HepG2 (cell line): Measurements from ENCODE around the gene ADCY7. TPM values are rescaled to one million over a fixed set of nuclear protein-coding genes. Genes with fewer than 3 reads are reported as not detected.

Experiments
- ATAC-seq: fragments of 200-7000 bp; cut with Tn5 transposase; 3 replicates; pipeline ENCODE4 v1.9.1; 2020; ENCODE audit warnings: mild to moderate bottlenecking, moderate library complexity
- BruUV-seq: library from RNA; stranded (reverse); fragments of 400-500 nt; replicated peaks from 2 replicates; lab custom pipeline; 2021; lab: Mats Ljungman, UMichigan
- CTCF ChIA-PET: fragments of 300-600 bp; formaldehyde crosslinking; extraction: SDS; loops from one replicate; lab custom pipeline; 2021; ENCODE audit warnings: low total read pairs, inconsistent platforms, low intra/inter-chr PET ratio; lab: Yijun Ruan, JAX
- POLR2A ChIA-PET: fragments of 350-600 bp; sonication (Branson Sonifier 250); formaldehyde crosslinking; loops from one replicate; lab custom pipeline; 2020; ENCODE audit warnings: antibody characterized with exemption, inconsistent platforms; lab: Yijun Ruan, JAX
- DNase-seq: peaks from one replicate; pipeline ENCODE4 v3.0.0-alpha.2; 2015; ENCODE audit warnings: low spot score
- FAIRE-seq: peaks from 3 replicates; lab custom pipeline; 2011; peaks lifted over from hg19 to GRCh38; lab: Jason Lieb, UNC
- H2AFZ ChIP-seq: one replicate; pipeline ENCODE4 v1.6.1; 2011; ENCODE audit warnings: low read length, inconsistent platforms
- H3K27ac ChIP-seq: fragments of 300-600 bp; 3 replicates; pipeline ENCODE4 v1.8.0; 2011; ENCODE audit warnings: mixed run types, mild to moderate bottlenecking, mixed read lengths, low read length, inconsistent platforms; ENCODE audit not compliant: insufficient read depth; ENCODE audit errors: extremely low read length
- H3K27me3 ChIP-seq, 2 experiments: fragments of 200-600 bp in 1 of 2; 2 replicates in 1 of 2; 3 replicates in 1 of 2; pipeline versions ENCODE4 v1.6.0 to v1.8.0; 2011; ENCODE audit warnings: low read length in 2 of 2, mild to moderate bottlenecking in 2 of 2, moderate library complexity in 2 of 2, inconsistent platforms in 1 of 2; ENCODE audit not compliant: insufficient read depth in 2 of 2, control insufficient read depth in 1 of 2
- H3K36me3 ChIP-seq, 2 experiments: fragments of 200-600 bp in 1 of 2; replicated peaks in 1 of 2; 2 replicates in 1 of 2; 3 replicates in 1 of 2; pipeline versions ENCODE4 v1.5.1 to v1.8.0; 2011; ENCODE audit warnings: low read length in 2 of 2, inconsistent platforms in 1 of 2; ENCODE audit not compliant: insufficient read depth in 2 of 2, control insufficient read depth in 1 of 2
- H3K4me1 ChIP-seq: 2 replicates; pipeline ENCODE4 v1.5.1; 2012; ENCODE audit warnings: low read length, inconsistent platforms; ENCODE audit not compliant: insufficient read depth
- H3K4me2 ChIP-seq: 2 replicates; pipeline ENCODE4 v1.6.0; 2011; ENCODE audit warnings: low read depth, low read length, inconsistent platforms
- H3K4me3 ChIP-seq, 3 experiments: fragments of 200-600 bp in 1 of 3; sonication (generic), shearing (Covaris generic) in 1 of 3; replicated peaks in 1 of 3; 2 replicates each; pipeline ENCODE4 v1.5.1; 2011 to 2016; ENCODE audit warnings: low read length in 3 of 3, inconsistent platforms in 2 of 3, low read depth in 2 of 3, mild to moderate bottlenecking in 2 of 3, control low read depth in 1 of 3, mixed read lengths in 1 of 3; ENCODE audit not compliant: insufficient read depth in 1 of 3
- H3K79me2 ChIP-seq: one replicate; pipeline ENCODE4 v1.6.1; 2011; ENCODE audit warnings: low read length, inconsistent platforms; ENCODE audit not compliant: insufficient read depth
- H3K9ac ChIP-seq: 2 replicates; pipeline ENCODE4 v1.6.0; 2011; ENCODE audit warnings: mild to moderate bottlenecking, low read depth, low read length, inconsistent platforms; ENCODE audit not compliant: insufficient read depth
- H3K9me3 ChIP-seq: 2 replicates; pipeline ENCODE4 v1.5.1; 2012; ENCODE audit warnings: mild to moderate bottlenecking, low read length
- H4K20me1 ChIP-seq: 2 replicates; pipeline ENCODE4 v1.6.0; 2011; ENCODE audit warnings: inconsistent platforms, mild to moderate bottlenecking, low read length, moderate library complexity; ENCODE audit not compliant: insufficient read depth
- ESRRA ChIP-seq: sonication (generic); formaldehyde crosslinking; IDR thresholded peaks from 2 replicates; pipeline ENCODE4 v1.5.1; 2020; ENCODE audit warnings: mild to moderate bottlenecking, low read depth, missing genetic modification reagents
- GZF1 ChIP-seq: sonication (generic); formaldehyde crosslinking; IDR thresholded peaks from 2 replicates; pipeline ENCODE4 v1.5.1; 2020; ENCODE audit warnings: mild to moderate bottlenecking, missing genetic modification reagents
- HNRNPK ChIP-seq: fragments of 200-400 bp; formaldehyde crosslinking; IDR thresholded peaks from 2 replicates; pipeline ENCODE4 v1.6.1; 2018; ENCODE audit warnings: low read length, low read depth, moderate library complexity, mild to moderate bottlenecking; ENCODE audit not compliant: poor library complexity, severe bottlenecking
- KLF16 ChIP-seq, 2 experiments: sonication (generic) in 1 of 2; formaldehyde crosslinking in 1 of 2; IDR thresholded peaks; 2 replicates each; pipeline versions ENCODE4 v1.6.1 to v1.8.0; 2016 to 2023; ENCODE audit warnings: missing genetic modification reagents in 2 of 2, missing compliant biosample characterization in 1 of 2
- PAX8 ChIP-seq: sonication (generic); formaldehyde crosslinking; IDR thresholded peaks from 2 replicates; pipeline ENCODE4 v1.8.0; 2022; ENCODE audit warnings: mild to moderate bottlenecking, missing genetic modification reagents, borderline replicate concordance
- RXRB ChIP-seq: IDR thresholded peaks from 2 replicates; pipeline ENCODE4 v1.6.1; 2016; ENCODE audit warnings: borderline replicate concordance, missing genetic modification reagents, missing compliant biosample characterization
- SIX1 ChIP-seq: sonication (generic); formaldehyde crosslinking; IDR thresholded peaks from 2 replicates; pipeline ENCODE4 v1.4.0; 2020; ENCODE audit warnings: missing genetic modification reagents, borderline replicate concordance
- TOE1 ChIP-seq: sonication (generic); formaldehyde crosslinking; IDR thresholded peaks from 2 replicates; pipeline ENCODE4 v1.4.0; 2020; ENCODE audit warnings: mild to moderate bottlenecking, missing genetic modification reagents
- ZKSCAN1 ChIP-seq: fragments of 150-350 bp; IDR thresholded peaks from 2 replicates; pipeline ENCODE4 v1.6.1; 2014; ENCODE audit warnings: low read length
- ZNF207 ChIP-seq: fragments of 450-650 bp; IDR thresholded peaks from 2 replicates; pipeline ENCODE4 v1.6.1; 2016; ENCODE audit warnings: antibody characterized with exemption, borderline replicate concordance
- ZNF652 ChIP-seq: IDR thresholded peaks from 2 replicates; pipeline ENCODE4 v1.6.1; 2016; ENCODE audit warnings: low read depth, borderline replicate concordance
- ZZZ3 ChIP-seq: sonication (generic); formaldehyde crosslinking; IDR thresholded peaks from 2 replicates; pipeline ENCODE4 v1.4.0; 2020; ENCODE audit warnings: missing genetic modification reagents, mild to moderate bottlenecking, borderline replicate concordance
- WGBS: methylation state at CpG from one replicate; pipeline ENCODE4 v1.1.6; 2017; ENCODE audit warnings: low lambda C conversion rate; 5-methylcytosine and 5-hydroxymethylcytosine counted together
- in situ Hi-C: cut with HindIII; loops from 2 replicates; pipeline ENCODE4 v1.10.0; 2017; ENCODE audit warnings: low pct_unique_long_range_greater_than_20kb; ENCODE audit not compliant: extremely low pct_ligation_motif_present
- intact Hi-C: fragments of 100-400 bp; cut with micrococcal nuclease; formaldehyde crosslinking; loops from one replicate; pipeline ENCODE4 v1.10.0; 2022; ENCODE audit not compliant: unreplicated experiment
- polyA plus RNA-seq, 8 experiments: library from polyadenylated mRNA; depleted of rRNA in 3 of 8; stranded (reverse) in 7 of 8; unstranded in 1 of 8; fragments of >200 nt; fragmentation: Illumina TruSeq in 4 of 8; extraction: Trizol in 4 of 8; gene quantifications; 2 replicates each; pipeline versions ENCODE4 v1.2.1 to v1.2.3, GENCODE V29; 2011 to 2016; ENCODE audit warnings: low read depth in 4 of 8, missing spikeins in 1 of 8, mixed read lengths in 1 of 8; ENCODE audit not compliant: insufficient read depth in 1 of 8
- total RNA-seq, 5 experiments: library from RNA; depleted of rRNA; stranded (reverse); fragments of >200 nt; fragmentation: Illumina TruSeq; extraction: Trizol; gene quantifications; 2 replicates each; pipeline ENCODE4 v1.2.3, GENCODE V29; 2016; ENCODE audit warnings: low read depth in 1 of 5
- TF ChIP-seq, protein P1 (sequence below): sonication (generic); formaldehyde crosslinking; IDR thresholded peaks from 2 replicates; pipeline ENCODE4 v1.8.1; 2023; ENCODE audit warnings: missing genetic modification reagents, mild to moderate bottlenecking, borderline replicate concordance
- TF ChIP-seq, protein P2 (sequence below): sonication (generic); formaldehyde crosslinking; conservative IDR thresholded peaks from 2 replicates; pipeline ENCODE4 v1.8.1; 2023; ENCODE audit warnings: missing genetic modification reagents
- TF ChIP-seq, protein P3 (sequence below): sonication (generic); formaldehyde crosslinking; IDR thresholded peaks from 2 replicates; pipeline ENCODE4 v1.4.0; 2020; ENCODE audit warnings: missing genetic modification reagents, low read depth, mild to moderate bottlenecking, borderline replicate concordance
- TF ChIP-seq, protein P4 (sequence below): IDR thresholded peaks from 2 replicates; pipeline ENCODE4 v1.6.1; 2016; ENCODE audit warnings: low read depth, borderline replicate concordance

ADCY7 gene
- total and polyA plus RNA-seq, 2 of the 13 experiments (the other 11 are each of a cell fraction or from before 2014, with no cell fraction given) = 2.2 to 4.3 TPM

DNA sequence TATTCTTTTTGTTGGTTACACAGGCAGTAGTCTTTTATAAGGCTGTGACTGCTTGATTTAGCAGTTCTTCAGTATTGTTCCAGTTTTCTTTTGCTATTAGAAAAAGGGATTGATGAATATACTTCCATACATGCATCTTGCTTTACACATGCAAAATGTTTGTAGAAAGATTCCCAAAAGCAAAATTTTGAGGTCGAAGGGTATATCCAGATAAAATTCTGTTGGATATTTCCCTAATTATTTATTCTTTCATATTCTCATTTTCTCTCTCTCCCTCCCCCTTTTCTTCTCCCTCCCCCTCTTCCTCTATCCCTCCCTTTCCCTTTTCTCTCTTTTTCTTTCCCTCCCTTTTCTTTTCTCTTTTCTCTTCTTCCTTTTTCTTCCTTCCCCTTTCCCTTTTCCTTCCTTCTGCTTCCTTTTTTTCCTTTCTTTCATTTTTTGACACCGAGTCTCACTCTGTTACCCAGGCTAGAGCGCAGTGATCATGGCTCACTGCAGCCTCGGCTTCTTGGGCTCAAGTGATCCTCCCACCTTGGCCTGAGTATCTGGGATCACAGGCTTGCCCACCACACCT is 46.9 kb upstream of the ADCY7 start:
- ChIA-PET POLR2A (no interaction called here), CTCF (no interaction called here)
- FAIRE-seq (no peak), ATAC-seq (no peak), DNase-seq (no peak)
- Histone ChIP-seq H3K79me2 (no peaks in the 10 kb centered on the region), H3K36me3 (peaks cover 24 to 82% of the 10 kb centered on the region in 2 experiments), H3K27me3 (no peaks in the 10 kb centered on the region), H3K9ac (no peak overlapping the region), H3K4me1 (no peaks in the 10 kb centered on the region), H4K20me1 (no peaks in the 10 kb centered on the region), H2AFZ (no peak overlapping the region), H3K4me2 (no peak overlapping the region), H3K27ac (no peak overlapping the region), H3K4me3 (no peak overlapping the region), H3K9me3 (no peaks in the 10 kb centered on the region)
- intact Hi-C loops = no loop called here
- 97% methylated on average over 4 of the region's 4 CpGs for WGBS
- no TSS peak for BruUV-seq
- in situ Hi-C loops = no loop called here
- TF ChIP-seq GZF1 (CRISPR knock-in tag) = no peak
- no peak for TF ChIP-seq RXRB
- TF ChIP-seq HNRNPK = peak; percentile 96
- TF ChIP-seq ZNF207 = no peak
- no peak for TF ChIP-seq KLF16 (CRISPR knock-in tag; IDR thresholded peaks at IDR 0.05)
- no peak for TF ChIP-seq ZNF652

DNA sequence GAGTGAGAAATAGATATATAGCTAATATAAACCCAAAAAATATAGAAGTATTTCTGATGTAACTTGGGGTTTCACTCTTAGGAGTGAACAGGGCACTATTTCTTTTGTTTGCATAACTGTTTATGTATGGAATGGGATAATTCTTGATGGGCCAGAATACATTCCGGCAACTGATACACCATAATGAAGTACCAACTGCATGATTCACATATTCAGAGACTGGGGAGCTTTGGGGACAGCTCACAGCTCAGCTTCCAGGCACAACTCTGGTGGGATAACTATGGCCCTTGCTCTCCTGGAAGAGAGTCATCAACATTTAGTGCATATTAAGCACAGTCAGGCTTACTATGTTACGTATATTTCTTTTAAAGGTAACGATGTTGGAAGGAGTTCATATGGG is 42.1 kb upstream of the ADCY7 start:
- Histone ChIP-seq H3K79me2 (no peaks in the 10 kb centered on the region), H3K4me1 (no peaks in the 10 kb centered on the region), H3K36me3 (peaks cover 34 to 78% of the 10 kb centered on the region in 2 experiments), H4K20me1 (no peaks in the 10 kb centered on the region), H3K9ac (no peak overlapping the region), H3K9me3 (no peaks in the 10 kb centered on the region), H3K4me2 (no peak overlapping the region), H3K27ac (no peak overlapping the region), H3K27me3 (no peaks in the 10 kb centered on the region), H2AFZ (no peak overlapping the region), H3K4me3 (no peak overlapping the region)
- 94% methylated on average over 3 of the region's 3 CpGs for WGBS
- CTCF ChIA-PET = no interaction called here
- BruUV-seq = no TSS peak
- ATAC-seq (no peak), FAIRE-seq (no peak), DNase-seq (no peak)
- in situ Hi-C loops (no loop called here), intact Hi-C loops (no loop called here)
- POLR2A ChIA-PET = no interaction called here
- TF ChIP-seq, protein P1, sequence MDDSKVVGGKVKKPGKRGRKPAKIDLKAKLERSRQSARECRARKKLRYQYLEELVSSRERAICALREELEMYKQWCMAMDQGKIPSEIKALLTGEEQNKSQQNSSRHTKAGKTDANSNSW (CRISPR knock-in tag) = no peak
- TF ChIP-seq TOE1 (CRISPR knock-in tag) = no peak
- no peak for TF ChIP-seq ESRRA
- TF ChIP-seq ZZZ3 (CRISPR knock-in tag) = no peak
- TF ChIP-seq, protein P2, sequence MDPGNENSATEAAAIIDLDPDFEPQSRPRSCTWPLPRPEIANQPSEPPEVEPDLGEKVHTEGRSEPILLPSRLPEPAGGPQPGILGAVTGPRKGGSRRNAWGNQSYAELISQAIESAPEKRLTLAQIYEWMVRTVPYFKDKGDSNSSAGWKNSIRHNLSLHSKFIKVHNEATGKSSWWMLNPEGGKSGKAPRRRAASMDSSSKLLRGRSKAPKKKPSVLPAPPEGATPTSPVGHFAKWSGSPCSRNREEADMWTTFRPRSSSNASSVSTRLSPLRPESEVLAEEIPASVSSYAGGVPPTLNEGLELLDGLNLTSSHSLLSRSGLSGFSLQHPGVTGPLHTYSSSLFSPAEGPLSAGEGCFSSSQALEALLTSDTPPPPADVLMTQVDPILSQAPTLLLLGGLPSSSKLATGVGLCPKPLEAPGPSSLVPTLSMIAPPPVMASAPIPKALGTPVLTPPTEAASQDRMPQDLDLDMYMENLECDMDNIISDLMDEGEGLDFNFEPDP (CRISPR knock-in tag) = no peak
- TF ChIP-seq ZKSCAN1 = no peak
- TF ChIP-seq, protein P3, sequence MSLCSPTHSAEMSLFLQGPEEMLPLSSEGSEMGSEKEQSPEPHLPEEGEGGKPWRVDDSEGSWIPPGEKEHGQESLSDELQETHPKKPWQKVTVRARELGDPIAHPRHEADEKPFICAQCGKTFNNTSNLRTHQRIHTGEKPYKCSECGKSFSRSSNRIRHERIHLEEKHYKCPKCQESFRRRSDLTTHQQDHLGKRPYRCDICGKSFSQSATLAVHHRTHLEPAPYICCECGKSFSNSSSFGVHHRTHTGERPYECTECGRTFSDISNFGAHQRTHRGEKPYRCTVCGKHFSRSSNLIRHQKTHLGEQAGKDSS (CRISPR knock-in tag) = no peak
- TF ChIP-seq, protein P4, sequence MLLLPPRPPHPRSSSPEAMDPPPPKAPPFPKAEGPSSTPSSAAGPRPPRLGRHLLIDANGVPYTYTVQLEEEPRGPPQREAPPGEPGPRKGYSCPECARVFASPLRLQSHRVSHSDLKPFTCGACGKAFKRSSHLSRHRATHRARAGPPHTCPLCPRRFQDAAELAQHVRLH (CRISPR knock-in tag) = no peak
- TF ChIP-seq PAX8 (CRISPR knock-in tag) = no peak
- TF ChIP-seq SIX1 = no peak
